Measurements from ENCODE around the gene DZIP3.

DNA sequence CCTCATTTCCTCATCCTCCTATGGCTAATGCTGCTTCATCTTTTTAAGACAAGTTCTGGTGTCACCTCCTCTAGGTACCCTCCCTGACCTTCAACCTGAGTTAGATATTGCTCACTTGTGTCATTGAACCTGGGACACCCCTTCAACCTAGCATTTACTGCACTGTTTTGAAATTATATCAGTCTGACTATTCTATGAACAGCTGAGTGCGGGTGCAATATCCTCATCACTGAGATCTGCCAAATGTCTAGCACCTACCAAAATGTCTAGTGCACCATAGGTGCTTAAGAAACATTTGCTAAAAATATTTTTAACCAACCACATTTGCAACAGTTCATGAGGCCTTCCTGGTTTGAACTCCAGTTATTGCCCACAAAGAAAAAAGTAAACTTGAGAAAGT lies 133.2 kb downstream of the DZIP3 start:
- TF ChIP-seq EZH2phosphoT487 (IDR thresholded peaks at IDR 0.05; ENCODE audit: insufficient read depth, low read depth) (no peak), EZH2 (IDR thresholded peaks at IDR 0.05; ENCODE audit: insufficient read depth, poor library complexity, severe bottlenecking) (no peak)

Data from GM23248 (cell line).